ENCODE results near the gene KCNT1.

DNA sequence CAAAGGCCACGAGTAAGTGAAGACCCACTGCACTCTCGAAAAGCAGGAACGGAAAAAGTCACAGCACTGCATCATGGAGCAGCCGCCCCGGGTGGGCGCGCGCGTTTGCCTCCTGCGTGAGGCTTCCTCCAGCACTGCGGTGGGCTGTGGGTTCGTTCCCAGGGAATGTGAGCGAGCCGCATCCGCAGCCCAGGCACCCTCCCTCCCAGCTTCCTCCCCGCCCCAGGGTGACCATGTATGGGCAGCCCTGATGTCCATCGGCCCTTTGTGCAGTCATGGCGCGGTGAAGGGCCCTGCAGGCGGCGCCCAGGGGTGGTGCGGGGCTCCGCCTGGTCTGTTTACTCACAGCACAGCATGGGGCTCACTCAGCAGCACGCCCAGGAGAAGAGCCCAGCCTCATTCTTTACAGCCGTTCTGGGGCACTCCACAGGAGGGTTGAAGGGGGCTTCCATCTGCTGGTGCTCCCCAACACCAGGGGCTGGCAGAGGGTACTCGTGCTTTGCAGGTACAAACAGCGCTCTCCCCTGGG lies 32.7 kb downstream of the KCNT1 start:
- no peak for TF ChIP-seq CTCF (IDR thresholded peaks at IDR 0.05)
- no peak for TF ChIP-seq POLR2A (IDR thresholded peaks at IDR 0.05)
